HepG2 (cell line): ENCODE data around the gene WDR81. TPM values are rescaled to one million over a fixed set of nuclear protein-coding genes. Genes with fewer than 3 reads are reported as not detected.

ENCODE experiments used
- GTF2F1 ChIP-seq: fragments of 150-350 bp; IDR thresholded peaks from 2 replicates; pipeline ENCODE4 v1.6.1; 2014; ENCODE audit warnings: low read length
- MIER3 ChIP-seq: IDR thresholded peaks from 2 replicates; pipeline ENCODE4 v1.6.1; 2016; ENCODE audit warnings: missing compliant biosample characterization, borderline replicate concordance
- RORA ChIP-seq: sonication (generic); formaldehyde crosslinking; IDR thresholded peaks from 2 replicates; pipeline ENCODE4 v1.5.0; 2020; ENCODE audit warnings: mild to moderate bottlenecking, missing genetic modification reagents, moderate library complexity
- ZNF556 ChIP-seq: sonication (generic); formaldehyde crosslinking; IDR thresholded peaks from 2 replicates; pipeline ENCODE4 v1.4.0; 2020; ENCODE audit warnings: mild to moderate bottlenecking, missing genetic modification reagents, borderline replicate concordance
- ZNF660 ChIP-seq: sonication (generic); formaldehyde crosslinking; IDR thresholded peaks from 2 replicates; pipeline ENCODE4 v1.5.1; 2020; ENCODE audit warnings: mild to moderate bottlenecking, low read depth, missing genetic modification reagents, borderline replicate concordance
- ZNF749 ChIP-seq: sonication (generic); formaldehyde crosslinking; IDR thresholded peaks from 2 replicates; pipeline ENCODE4 v1.8.0; 2022; ENCODE audit warnings: mild to moderate bottlenecking, missing genetic modification reagents, moderate library complexity, borderline replicate concordance
- polyA plus RNA-seq, 8 experiments: library from polyadenylated mRNA; depleted of rRNA in 3 of 8; stranded (reverse) in 7 of 8; unstranded in 1 of 8; fragments of >200 nt; fragmentation: Illumina TruSeq in 4 of 8; extraction: Trizol in 4 of 8; gene quantifications; 2 replicates each; pipeline versions ENCODE4 v1.2.1 to v1.2.3, GENCODE V29; 2011 to 2016; ENCODE audit warnings: low read depth in 4 of 8, missing spikeins in 1 of 8, mixed read lengths in 1 of 8; ENCODE audit not compliant: insufficient read depth in 1 of 8
- total RNA-seq, 5 experiments: library from RNA; depleted of rRNA; stranded (reverse); fragments of >200 nt; fragmentation: Illumina TruSeq; extraction: Trizol; gene quantifications; 2 replicates each; pipeline ENCODE4 v1.2.3, GENCODE V29; 2016; ENCODE audit warnings: low read depth in 1 of 5
- TF ChIP-seq, protein P1 (sequence below): sonication (generic); formaldehyde crosslinking; conservative IDR thresholded peaks from 2 replicates; pipeline ENCODE4 v1.4.0; 2020; ENCODE audit warnings: mild to moderate bottlenecking, missing genetic modification reagents, moderate library complexity
- TF ChIP-seq, protein P2 (sequence below), 2 experiments: sonication (generic) in 1 of 2; formaldehyde crosslinking in 1 of 2; IDR thresholded peaks; 2 replicates each; pipeline versions ENCODE4 v1.6.1 to v1.9.0; 2014 to 2022; ENCODE audit warnings: antibody characterized with exemption in 1 of 2, borderline replicate concordance in 1 of 2, inconsistent platforms in 1 of 2, low read depth in 1 of 2, missing genetic modification reagents in 1 of 2
- TF ChIP-seq, protein P3 (sequence below): sonication (generic); formaldehyde crosslinking; IDR thresholded peaks from 2 replicates; pipeline ENCODE4 v1.5.0; 2020; ENCODE audit warnings: mild to moderate bottlenecking, missing genetic modification reagents, borderline replicate concordance

Gene WDR81
- total and polyA plus RNA-seq, 2 of the 13 experiments (the other 11 are each of a cell fraction or from before 2014, with no cell fraction given) = 9.1 to 16.7 TPM

DNA sequence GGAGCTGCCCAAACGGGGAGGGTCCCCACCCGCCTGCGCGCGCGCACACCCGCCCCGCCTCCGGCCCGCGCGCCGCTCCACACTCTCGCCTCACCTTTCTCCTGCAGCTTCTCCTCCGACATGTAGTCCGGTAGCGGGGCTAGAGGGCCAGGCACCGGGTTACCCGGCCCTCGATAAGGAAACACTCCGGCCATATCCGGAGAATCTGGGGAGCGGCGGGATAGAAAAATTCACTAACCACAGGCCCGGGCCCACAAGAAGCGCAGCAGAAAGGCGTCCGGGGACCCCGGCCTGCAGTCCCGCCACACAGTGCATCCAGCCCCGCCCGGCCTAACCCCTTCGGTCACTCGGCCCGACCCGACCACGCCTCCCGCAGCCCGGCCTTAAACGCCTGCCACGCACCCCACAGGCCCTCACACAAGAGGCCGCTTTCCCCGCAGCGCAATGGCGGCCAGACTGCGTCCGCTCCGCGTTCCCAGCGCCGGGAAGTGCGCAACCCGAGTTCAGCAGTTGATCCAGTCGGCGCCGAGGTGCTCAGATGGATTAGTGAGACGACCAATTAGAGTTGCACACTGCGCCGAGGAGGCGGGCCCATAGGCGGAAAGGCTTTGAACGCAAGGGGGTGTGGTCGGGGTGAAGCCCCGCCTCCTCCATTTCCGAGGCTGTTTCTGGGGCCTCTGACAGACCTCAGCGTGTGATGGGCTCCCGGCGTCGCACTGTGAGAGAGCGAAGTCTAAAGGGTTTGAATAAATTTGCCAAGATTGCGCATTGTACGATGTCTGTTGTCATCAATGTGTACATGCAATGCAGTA is 39.9 kb upstream of the WDR81 start, which contains the start of gene PRPF8 (continued):
- TF ChIP-seq, protein P1, sequence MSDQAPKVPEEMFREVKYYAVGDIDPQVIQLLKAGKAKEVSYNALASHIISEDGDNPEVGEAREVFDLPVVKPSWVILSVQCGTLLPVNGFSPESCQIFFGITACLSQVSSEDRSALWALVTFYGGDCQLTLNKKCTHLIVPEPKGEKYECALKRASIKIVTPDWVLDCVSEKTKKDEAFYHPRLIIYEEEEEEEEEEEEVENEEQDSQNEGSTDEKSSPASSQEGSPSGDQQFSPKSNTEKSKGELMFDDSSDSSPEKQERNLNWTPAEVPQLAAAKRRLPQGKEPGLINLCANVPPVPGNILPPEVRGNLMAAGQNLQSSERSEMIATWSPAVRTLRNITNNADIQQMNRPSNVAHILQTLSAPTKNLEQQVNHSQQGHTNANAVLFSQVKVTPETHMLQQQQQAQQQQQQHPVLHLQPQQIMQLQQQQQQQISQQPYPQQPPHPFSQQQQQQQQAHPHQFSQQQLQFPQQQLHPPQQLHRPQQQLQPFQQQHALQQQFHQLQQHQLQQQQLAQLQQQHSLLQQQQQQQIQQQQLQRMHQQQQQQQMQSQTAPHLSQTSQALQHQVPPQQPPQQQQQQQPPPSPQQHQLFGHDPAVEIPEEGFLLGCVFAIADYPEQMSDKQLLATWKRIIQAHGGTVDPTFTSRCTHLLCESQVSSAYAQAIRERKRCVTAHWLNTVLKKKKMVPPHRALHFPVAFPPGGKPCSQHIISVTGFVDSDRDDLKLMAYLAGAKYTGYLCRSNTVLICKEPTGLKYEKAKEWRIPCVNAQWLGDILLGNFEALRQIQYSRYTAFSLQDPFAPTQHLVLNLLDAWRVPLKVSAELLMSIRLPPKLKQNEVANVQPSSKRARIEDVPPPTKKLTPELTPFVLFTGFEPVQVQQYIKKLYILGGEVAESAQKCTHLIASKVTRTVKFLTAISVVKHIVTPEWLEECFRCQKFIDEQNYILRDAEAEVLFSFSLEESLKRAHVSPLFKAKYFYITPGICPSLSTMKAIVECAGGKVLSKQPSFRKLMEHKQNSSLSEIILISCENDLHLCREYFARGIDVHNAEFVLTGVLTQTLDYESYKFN = peak; percentile 28; the same call in 1 of the 2 replicates
- TF ChIP-seq, protein P2, sequence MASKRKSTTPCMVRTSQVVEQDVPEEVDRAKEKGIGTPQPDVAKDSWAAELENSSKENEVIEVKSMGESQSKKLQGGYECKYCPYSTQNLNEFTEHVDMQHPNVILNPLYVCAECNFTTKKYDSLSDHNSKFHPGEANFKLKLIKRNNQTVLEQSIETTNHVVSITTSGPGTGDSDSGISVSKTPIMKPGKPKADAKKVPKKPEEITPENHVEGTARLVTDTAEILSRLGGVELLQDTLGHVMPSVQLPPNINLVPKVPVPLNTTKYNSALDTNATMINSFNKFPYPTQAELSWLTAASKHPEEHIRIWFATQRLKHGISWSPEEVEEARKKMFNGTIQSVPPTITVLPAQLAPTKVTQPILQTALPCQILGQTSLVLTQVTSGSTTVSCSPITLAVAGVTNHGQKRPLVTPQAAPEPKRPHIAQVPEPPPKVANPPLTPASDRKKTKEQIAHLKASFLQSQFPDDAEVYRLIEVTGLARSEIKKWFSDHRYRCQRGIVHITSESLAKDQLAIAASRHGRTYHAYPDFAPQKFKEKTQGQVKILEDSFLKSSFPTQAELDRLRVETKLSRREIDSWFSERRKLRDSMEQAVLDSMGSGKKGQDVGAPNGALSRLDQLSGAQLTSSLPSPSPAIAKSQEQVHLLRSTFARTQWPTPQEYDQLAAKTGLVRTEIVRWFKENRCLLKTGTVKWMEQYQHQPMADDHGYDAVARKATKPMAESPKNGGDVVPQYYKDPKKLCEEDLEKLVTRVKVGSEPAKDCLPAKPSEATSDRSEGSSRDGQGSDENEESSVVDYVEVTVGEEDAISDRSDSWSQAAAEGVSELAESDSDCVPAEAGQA (IDR thresholded peaks at IDR 0.05; ENCODE audit: low read depth) = peak; percentile 93
- TF ChIP-seq, protein P2 (CRISPR knock-in tag; IDR thresholded peaks at IDR 0.05; ENCODE audit: borderline replicate concordance) = no peak
- 0 out of 2 replicates have a peak, but pooled peaks have one; percentile 19 for TF ChIP-seq GTF2F1
- TF ChIP-seq RORA (CRISPR knock-in tag) = no peak
- no peak for TF ChIP-seq ZNF660 (CRISPR knock-in tag)
- peak; percentile 20; the same call in 1 of the 2 replicates for TF ChIP-seq MIER3 (CRISPR knock-in tag)
- TF ChIP-seq, protein P3, sequence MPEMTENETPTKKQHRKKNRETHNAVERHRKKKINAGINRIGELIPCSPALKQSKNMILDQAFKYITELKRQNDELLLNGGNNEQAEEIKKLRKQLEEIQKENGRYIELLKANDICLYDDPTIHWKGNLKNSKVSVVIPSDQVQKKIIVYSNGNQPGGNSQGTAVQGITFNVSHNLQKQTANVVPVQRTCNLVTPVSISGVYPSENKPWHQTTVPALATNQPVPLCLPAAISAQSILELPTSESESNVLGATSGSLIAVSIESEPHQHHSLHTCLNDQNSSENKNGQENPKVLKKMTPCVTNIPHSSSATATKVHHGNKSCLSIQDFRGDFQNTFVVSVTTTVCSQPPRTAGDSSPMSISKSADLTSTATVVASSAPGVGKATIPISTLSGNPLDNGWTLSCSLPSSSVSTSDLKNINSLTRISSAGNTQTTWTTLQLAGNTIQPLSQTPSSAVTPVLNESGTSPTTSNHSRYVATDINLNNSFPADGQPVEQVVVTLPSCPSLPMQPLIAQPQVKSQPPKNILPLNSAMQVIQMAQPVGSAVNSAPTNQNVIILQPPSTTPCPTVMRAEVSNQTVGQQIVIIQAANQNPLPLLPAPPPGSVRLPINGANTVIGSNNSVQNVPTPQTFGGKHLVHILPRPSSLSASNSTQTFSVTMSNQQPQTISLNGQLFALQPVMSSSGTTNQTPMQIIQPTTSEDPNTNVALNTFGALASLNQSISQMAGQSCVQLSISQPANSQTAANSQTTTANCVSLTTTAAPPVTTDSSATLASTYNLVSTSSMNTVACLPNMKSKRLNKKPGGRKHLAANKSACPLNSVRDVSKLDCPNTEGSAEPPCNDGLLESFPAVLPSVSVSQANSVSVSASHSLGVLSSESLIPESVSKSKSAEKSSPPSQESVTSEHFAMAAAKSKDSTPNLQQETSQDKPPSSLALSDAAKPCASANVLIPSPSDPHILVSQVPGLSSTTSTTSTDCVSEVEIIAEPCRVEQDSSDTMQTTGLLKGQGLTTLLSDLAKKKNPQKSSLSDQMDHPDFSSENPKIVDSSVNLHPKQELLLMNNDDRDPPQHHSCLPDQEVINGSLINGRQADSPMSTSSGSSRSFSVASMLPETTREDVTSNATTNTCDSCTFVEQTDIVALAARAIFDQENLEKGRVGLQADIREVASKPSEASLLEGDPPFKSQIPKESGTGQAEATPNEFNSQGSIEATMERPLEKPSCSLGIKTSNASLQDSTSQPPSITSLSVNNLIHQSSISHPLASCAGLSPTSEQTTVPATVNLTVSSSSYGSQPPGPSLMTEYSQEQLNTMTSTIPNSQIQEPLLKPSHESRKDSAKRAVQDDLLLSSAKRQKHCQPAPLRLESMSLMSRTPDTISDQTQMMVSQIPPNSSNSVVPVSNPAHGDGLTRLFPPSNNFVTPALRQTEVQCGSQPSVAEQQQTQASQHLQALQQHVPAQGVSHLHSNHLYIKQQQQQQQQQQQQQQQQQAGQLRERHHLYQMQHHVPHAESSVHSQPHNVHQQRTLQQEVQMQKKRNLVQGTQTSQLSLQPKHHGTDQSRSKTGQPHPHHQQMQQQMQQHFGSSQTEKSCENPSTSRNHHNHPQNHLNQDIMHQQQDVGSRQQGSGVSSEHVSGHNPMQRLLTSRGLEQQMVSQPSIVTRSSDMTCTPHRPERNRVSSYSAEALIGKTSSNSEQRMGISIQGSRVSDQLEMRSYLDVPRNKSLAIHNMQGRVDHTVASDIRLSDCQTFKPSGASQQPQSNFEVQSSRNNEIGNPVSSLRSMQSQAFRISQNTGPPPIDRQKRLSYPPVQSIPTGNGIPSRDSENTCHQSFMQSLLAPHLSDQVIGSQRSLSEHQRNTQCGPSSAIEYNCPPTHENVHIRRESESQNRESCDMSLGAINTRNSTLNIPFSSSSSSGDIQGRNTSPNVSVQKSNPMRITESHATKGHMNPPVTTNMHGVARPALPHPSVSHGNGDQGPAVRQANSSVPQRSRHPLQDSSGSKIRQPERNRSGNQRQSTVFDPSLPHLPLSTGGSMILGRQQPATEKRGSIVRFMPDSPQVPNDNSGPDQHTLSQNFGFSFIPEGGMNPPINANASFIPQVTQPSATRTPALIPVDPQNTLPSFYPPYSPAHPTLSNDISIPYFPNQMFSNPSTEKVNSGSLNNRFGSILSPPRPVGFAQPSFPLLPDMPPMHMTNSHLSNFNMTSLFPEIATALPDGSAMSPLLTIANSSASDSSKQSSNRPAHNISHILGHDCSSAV = no peak
- no peak for TF ChIP-seq ZNF749
- no peak for TF ChIP-seq ZNF556
